ELR (cell line): Measurements from ENCODE around the gene B3GAT2.
A peak's percentile ranks its signal among the peaks of the same experiment; 100 is the strongest.

ENCODE experiments used
- DNase-seq: peaks from one replicate; pipeline ENCODE4 v3.0.0-alpha.2; 2015; ENCODE audit warnings: low read depth

Gene B3GAT2

DNA sequence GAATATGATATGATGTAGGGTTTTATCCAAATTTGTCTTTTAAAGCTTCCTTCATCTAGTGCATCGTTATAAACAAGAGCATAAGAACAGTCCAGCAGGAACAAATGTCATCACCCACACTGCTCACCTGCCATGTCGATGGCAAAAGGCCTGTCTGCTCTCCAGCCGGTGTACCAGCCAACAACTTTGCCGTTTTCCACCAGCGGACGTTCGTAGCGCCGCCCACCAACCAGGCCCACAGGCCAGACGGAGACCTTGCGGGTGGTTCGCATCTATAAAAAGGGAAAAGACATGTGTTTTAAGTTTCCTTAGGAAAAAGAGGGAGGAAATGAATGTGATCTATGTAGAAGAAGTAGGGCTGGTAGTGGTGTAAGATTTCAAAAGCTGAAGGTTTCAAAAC is 62.9 kb downstream of the B3GAT2 start:
- DNase-seq: no peak

DNA sequence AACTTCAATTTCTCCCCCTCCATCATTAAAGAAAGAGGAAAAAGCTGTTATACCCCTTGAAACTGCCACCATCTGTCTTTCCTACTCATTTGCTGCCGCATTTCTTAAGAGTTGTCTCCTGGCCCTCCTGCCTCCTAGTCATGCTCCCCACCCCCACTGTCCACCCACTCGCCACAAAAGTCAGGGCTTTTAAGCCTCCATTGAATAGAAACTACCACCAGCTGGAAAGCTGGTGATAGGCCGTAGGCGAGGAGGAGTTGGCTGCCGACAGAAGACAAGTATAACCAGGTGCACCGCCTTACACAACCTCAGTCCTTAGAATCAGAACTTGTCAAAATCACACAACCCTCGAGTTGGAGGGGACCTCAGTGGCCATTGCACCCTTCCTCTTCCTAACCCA is 67.6 kb downstream of the B3GAT2 start:
- no peak for DNase-seq

DNA sequence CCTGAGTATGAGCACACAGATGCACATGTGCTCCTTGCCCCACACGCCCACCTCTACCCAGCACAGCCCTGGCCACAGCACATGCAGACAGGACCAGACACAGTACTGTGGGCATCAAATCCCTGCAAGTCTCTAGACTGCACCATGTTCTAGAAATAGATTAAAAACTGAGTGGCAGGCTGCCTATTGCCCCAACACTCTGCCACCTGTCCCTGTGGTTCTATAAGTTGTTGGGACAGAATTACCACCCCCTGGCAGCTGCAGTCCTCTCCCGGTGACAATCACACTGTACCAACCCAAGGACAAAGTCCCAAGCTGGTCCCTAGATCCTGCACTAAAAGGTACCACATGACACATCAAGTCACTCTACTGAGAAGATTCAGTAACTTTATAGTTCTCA is 70.2 kb downstream of the B3GAT2 start:
- DNase-seq: no peak

DNA sequence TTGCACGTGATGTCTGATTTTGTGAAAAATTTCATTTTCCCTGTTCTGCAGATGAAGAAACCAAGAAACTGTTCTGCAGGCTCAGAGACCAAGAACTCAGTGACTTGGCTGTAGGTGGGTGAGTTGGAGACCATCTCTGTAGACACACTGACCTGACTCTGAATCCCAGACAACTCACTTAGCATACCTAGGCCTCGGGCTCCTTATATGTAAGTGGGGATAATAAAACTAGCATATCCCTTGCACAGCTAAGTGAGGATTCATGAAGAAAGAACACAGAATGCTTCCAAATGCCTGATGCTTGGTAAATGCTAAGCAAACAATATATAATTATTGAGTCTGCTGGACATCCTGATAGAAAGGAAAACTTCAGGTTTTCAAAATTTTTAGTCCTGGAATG is 70.8 kb downstream of the B3GAT2 start:
- DNase-seq: no peak

DNA sequence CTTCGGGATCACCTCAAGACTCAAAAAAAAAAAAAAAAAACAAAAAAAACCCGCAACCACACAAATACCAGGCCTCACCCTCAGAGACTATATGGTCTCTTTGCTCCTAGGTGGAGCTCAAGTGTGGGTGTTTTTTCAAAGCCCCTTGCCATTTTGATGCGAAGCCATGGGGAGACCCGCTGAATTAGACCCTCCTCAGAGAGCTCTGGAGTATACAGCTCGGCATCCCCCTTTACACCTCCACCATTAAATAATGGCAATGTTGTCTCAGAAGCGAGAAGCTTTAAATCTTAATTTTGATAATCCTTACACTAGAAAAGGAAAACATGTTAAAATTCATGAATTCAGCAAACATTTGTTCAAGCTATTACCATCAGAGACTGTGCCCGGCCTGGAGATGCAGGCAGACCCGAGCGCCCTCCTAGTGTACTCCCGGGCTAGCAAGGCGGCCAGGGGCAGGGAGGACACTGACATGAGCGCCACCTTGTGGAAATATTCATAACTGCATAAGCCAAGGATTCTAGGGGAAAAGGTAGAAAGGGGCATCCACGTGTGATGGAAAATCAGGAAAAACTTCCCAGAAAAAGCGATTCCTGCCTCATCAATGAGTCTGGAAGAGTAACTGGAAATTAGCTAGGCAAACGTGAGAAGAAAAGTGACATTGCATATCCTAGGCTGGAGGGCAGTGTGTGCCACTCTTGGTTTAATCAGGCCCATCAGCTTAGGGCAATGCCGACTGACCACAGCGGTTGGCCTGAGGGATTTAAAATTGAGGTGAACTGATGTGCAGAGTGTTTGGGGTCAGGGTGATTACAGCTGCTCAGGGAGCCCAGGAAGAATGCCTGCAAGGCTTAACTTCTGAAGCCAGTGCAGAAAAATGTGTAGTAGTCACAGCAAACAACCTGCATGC is 72.5 kb downstream of the B3GAT2 start:
- peak; percentile 71 for DNase-seq

DNA sequence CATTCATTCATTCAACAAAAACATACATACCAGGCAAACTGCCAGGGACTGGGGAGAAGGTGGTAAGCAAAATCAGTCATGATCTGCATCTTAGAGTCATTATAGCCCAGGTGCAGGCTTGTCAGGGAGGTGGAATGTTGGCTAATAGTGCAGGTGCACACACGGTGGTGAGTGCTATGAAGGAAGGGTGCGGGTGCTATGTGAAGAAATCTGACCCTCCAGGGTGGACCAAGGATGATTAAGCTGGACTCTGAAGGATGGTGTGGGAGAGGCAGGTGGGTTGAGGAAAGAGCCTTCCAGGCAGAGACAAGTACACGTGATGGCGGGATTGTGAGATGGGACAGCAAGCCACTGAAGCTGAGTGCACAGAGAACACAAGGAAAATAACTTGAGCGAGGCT is 77.4 kb downstream of the B3GAT2 start:
- no peak for DNase-seq

DNA sequence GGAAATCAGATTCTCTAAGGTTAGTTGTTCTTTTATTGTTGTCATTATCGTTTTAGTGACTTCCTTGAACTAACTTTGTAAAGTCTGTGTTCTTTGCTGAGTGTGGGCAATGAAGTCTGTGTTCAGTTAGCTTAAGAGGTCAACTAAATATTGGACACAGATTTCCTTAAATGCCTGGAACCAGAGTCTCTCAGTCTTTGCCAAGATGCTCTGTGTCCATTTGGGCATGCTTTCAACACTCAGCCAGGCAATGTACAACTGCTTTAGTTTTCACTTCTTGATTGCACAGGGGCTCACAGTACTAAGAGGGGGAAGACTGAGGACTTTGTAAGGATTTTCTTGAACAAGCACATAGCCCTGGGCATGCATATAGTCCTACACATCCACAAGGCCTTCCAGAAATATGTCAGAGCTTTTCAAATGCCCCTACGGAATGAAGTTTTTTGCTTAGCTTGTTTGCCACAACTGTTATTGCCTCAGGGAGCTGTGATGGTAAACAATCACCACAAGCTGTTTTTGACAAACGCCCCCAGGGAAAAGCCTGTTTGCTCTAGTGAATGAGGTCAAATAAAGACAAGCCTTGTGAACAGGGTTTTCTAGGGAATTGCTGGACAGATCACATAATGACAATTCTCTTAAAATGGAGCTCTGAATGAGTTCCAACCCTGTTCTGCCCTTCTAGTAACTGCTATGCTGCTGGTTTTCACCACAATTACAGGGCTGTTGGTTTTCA is 82.5 kb downstream of the B3GAT2 start:
- no peak for DNase-seq

DNA sequence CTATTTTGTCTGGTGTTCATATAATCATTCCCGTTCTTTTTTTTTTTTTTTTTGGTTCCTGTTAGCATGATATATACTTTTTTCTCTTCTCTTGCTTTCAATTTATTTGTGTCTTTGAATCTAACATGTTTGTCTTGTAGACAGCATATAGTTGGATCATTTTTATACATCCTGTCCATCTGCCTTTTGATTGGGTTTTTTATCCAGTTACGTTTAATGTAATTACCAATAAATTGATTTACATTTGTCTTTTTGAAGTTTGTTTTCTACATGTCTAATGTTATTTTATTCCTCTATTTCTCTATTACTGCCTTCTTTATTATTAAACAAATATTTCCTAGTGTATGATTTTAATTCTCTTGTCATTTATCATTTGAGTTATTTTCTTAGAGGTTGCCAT is 84.4 kb downstream of the B3GAT2 start:
- DNase-seq: no peak

DNA sequence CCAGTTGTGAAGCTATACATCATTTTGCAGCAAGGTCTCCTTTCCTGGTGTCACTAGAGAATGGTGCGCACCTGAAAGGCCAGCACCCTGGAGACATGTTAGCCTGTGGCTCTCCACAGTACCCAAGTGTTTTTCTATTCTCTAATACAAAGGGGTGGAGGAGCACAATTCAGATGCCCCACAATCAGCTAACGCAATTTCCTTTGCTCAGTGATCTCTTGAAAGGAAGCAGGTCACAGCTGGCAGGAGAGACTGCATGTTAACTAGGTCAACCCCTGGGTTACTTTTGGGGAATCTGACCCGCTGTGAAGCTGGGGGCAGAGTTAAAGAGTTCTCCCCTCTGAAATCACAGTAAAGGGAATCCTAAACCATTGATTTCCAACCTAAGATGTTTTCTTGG is 92.5 kb downstream of the B3GAT2 start:
- no peak for DNase-seq

DNA sequence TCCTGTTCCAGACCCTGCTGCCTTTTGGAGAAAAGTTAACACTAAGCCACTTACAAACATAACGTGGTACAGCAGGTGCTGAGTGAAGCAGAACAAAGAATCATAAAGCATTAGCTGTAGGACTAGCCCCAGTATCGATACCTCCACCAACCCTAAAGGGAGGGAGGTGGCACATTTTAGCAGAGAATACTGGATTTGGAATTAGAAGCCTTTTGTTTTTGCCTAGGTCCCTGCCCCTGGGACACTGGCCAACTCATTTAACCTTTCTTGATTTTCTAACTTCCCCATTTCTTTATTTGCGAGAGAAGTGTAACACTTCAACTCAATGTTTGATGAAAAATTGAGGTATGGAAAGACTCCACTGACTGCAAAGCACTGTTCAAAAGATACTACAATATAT is 93.5 kb downstream of the B3GAT2 start:
- no peak for DNase-seq

DNA sequence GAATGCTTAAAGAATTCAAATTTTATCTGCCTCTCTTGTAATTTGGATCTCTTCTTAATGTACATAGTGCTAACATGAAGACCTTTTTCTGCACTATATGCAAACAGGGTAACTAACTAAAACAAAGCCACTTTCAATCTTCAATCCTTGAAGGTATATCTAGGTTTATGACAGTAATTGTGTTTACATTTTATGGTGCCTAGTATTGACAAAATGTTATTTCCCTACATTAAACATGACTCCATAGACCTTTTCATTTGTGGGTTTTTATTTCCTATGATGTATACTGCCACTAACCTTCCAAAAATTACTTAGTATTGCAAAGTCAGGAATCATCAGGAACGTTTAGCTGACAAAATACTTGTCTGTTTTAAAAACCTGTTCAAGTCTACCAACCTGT is 95.9 kb downstream of the B3GAT2 start:
- DNase-seq: no peak

DNA sequence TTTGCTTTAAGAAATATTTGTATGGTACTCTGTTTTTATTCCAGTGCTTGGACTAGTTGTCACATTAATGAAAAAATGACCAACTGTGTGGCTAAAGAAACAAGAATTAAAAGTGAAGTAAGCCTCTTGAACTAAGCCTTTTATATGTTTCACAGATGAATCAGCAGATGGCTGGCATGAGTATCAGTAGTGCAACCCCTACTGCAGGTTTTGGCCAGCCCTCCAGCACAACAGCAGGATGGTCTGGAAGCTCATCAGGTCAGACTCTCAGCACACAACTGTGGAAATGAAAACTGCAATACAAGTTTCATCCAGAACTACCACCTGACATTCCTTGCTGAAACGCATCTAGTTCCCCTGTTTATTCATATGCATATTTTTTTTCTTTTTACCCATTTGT is 96.8 kb downstream of the B3GAT2 start:
- DNase-seq: no peak

DNA sequence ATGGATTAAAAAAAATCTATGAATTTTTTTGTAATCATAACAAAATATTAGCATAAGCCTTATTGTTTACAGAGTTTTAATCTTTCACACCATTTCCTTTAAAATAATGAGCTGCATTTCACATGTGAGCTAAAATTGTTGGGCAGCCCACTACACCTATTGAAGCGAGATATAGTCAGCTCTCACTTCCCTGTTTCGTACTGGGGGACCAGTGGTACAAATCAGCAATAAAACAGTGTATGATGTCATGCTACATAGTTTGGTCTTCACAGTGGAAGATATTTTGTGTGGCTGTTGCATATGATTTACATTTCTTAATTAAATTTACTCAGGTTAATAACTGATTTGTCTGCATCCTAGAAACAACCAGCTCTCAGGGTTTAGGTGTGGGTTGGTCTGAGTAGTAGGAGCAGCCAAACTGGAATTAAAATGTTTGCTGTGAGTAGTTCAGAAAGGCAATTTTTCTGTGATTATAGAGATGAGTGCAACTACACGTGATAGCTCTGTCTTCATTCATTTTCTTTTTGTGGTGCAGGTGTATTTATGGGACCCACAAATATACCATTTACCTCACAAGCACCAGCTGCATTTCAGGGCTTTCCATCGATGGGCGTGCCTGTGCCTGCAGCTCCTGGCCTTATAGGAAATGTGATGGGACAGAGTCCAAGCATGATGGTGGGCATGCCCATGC is 99.3 kb downstream of the B3GAT2 start:
- DNase-seq: no peak

DNA sequence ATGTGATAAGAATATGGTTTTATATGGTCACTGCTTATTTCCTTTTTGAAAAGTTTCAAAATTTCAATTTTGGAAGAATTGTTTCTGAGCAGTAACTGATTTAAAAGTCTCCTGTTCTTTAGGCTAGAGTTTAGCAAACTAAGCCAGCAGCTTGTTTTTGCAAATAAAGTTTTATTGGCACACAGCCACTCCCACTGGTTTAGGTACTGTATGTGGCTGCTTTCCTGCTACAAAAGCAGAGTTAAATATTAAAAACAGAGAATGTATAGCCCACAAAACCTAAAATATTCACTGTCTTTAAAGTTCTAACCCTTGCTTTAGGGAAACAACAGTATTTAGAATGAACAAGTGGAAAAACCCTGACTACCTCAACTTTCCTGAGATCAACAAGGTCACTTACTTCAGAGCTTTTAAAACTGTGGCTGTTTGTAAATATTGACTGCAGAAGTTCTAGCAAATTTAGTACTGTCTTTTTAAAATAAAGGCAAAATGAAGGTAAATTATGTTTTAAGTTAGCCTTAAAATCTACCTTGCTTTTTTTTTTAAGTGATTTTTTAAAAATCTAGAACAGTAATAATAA is 104.1 kb downstream of the B3GAT2 start:
- DNase-seq: no peak

DNA sequence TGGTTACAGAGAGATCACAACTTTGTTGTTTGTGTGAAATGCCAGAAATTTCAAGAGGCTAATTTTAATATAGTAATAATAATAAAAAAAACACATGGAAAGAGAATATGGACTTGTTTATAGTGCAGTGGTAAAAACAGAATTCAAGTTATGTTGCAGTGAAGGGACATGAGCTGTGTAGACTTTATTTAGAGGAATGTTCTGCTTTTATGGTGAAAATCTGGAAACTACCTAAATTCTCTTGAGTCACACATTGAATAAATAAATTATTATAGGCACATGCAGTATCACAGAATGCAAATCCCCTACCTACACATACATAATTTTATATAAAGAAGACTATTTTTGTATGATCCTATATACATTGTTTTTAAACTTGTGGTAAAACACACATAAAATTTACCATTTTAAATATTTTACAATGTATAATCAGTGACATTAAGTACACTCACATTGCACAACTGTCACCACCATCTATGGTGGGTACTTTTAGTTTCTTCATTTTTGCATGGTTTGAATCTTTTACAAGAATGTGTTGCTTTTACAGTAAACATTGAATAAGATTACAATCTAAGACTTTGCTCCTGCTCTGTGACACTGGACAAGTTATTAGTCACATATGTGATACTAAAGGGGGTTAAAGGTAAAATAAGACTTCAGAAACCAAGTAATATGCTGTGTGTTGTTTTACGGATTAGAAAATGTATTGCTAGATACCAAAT is 107.4 kb downstream of the B3GAT2 start:
- DNase-seq: no peak

DNA sequence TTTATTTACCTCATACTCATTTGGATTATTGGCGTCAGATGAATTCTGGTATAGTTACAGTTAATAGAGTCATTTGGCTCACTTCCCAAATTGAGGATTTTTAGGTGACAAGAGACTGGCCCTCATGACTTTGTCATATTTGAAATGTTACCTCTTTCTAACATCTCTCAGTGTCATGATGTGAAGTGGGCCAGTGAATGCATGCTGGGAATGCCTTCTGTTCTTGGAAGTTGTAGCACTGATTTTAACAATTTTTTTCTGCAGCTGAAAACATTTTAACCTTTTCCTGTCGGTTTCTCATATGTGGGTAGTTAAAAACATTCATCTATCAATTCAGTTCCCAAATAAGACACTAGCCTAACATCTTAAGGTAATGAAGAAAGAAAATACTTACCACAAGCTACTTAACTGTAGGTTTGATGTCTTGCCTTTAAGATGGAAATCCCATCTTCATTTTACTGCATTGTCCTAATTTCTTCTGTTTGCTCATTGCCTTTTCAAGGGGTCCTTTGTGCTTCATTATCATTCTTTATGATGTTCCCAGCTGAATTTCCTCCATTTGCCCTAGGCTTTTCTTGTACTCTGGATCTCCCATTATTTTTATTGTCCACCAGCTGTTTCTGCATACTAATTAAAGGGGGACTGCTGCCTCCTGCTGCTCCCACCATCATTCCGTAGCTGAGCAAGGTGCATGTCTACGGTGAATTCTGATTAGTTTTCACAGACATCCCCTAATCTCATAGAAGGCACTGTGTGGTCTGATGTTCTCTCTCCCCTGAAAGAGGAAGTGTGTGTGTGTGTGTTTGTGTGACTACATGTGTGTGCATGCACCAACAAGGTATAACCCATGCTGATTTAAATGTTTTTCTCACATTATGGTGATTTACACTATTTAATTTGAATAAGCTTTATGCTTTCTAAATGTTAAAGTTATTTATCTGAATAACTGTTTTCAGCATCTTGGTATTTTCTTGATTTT is 109.5 kb downstream of the B3GAT2 start:
- no peak for DNase-seq

DNA sequence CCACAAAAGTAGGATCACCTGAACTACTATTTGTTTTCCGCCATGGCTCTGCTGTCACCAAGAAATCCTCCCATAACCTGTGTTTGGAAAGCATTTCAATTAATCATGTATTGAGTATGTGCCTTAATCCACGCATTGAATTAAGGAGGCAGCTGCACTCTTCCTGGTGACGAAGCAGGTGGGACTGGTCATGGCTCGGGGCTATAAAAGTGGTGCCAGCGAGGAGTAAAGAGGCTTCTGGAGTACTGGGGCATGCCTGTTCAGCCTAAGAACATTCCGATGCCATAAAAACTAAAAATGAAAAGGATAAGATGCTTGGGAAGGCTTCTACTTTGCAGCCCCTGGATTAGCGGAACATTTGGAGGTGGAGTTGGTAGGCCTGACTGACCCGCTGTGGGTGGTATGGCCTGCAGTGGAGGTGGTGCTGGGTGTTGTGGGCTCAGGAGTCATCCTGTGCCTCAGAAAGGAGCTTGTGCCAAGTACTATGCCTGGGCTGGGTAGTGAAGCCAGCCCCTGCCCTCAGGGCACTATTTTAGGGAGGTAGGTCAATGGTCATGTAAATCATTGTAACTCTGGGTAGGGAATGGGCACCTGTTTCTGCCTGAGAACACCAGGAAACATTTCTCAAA is 110.5 kb downstream of the B3GAT2 start:
- DNase-seq: no peak

DNA sequence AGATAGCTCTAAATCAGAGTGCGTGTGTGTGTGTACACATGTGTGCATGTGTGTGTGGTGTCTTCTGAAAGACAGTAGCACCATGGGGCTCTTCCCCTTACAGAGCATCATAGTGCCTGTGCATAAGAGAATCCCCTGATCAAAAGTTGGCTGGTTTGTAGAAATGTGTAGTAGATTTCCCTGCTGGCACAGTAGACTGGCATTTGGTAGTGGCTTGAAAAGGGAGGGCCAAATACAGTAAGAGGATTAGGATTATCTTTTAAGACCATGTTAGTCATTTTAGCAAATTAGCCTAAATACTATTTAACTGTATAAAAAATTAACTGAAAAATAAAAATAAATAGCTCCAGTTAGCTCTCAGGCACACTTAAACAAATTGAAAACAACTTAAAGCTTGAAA is 112.6 kb downstream of the B3GAT2 start:
- DNase-seq: no peak

DNA sequence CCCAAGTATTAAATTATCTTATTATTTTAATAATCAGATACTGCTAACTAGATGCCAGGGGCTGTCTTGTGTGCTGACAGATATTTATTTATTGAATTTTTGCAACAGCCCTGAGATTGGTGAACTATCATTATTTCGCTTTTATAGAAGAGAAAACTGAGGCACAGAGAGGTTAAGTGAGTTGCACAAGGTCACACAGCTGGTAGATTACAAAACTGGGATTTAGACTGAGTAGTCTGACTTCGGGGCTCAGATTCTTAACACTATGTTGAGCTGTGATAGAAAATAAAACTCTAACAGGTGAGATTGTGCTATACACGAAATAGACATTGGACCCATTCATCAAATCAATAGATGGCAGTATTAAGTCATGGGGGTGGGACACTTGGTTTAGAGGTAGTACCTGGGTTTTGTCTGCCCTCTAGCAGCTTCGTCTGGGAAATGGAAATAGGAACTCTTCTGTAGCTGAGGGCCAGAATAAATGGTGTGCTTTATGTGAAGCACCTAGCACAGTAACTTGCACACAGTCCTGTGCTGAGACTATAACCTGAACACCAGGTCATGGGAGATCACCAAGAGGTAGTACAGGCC is 113.4 kb downstream of the B3GAT2 start:
- DNase-seq: no peak

DNA sequence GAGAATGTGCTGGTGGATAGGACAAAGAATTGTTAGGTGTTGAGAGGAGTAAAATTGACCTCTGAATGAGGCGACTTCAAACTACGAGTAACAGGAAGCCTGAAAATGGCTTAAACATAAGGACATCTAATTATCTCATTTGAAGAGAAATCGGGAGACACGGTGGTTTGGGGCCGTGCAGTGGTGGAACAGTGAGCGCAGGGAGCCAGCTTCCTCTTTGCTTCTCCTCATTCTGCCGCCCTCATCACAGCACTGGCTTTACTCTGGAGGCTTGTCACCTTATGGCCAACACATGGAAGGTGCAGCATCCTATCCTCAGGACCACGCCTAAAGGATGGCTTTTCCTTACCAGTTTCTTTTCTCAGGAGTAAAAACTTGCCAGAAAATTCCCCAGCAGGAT is 114.3 kb downstream of the B3GAT2 start:
- DNase-seq: no peak
